Choroid plexus epithelial cell (primary cell): ENCODE data around the gene C17orf78.
A peak's percentile ranks its signal among the peaks of the same experiment; 100 is the strongest.
"Not testable (repeated sequence)": the region's sequence is repeated elsewhere in the genome, so short reads cannot be mapped to it uniquely, and the experiment has no call there.

Source experiments
- DNase-seq: peaks from one replicate; pipeline ENCODE4 v3.0.0-alpha.2; 2010; ENCODE audit warnings: low read depth
- H3K4me3 ChIP-seq: 2 replicates; pipeline ENCODE4 v1.5.1; 2011; ENCODE audit warnings: low read depth, mild to moderate bottlenecking, control low read depth, low read length, moderate library complexity
- TF ChIP-seq, protein P1 (sequence below): conservative IDR thresholded peaks from 2 replicates; pipeline ENCODE4 v1.5.1; 2011; ENCODE audit warnings: low read depth, mild to moderate bottlenecking, control low read depth, inconsistent platforms, low read length, moderate library complexity

Gene C17orf78

GRCh38 chr17:37405955-37406634, 30.3 kb downstream of the C17orf78 start:
- TF ChIP-seq, protein P1, sequence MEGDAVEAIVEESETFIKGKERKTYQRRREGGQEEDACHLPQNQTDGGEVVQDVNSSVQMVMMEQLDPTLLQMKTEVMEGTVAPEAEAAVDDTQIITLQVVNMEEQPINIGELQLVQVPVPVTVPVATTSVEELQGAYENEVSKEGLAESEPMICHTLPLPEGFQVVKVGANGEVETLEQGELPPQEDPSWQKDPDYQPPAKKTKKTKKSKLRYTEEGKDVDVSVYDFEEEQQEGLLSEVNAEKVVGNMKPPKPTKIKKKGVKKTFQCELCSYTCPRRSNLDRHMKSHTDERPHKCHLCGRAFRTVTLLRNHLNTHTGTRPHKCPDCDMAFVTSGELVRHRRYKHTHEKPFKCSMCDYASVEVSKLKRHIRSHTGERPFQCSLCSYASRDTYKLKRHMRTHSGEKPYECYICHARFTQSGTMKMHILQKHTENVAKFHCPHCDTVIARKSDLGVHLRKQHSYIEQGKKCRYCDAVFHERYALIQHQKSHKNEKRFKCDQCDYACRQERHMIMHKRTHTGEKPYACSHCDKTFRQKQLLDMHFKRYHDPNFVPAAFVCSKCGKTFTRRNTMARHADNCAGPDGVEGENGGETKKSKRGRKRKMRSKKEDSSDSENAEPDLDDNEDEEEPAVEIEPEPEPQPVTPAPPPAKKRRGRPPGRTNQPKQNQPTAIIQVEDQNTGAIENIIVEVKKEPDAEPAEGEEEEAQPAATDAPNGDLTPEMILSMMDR: no peak
- peak; percentile 16 for DNase-seq
- peak overlapping the region; percentile 91 for H3K4me3 ChIP-seq

- TF ChIP-seq, protein P1: no peak
- DNase-seq: peak; percentile 60
- H3K4me3 ChIP-seq: peak within 1 kb of the TSS; percentile 91
Measured at GRCh38 chr17:37406635-37407461, 31.1 kb downstream of the C17orf78 start, which contains the start of the genes ACACA and TADA2A. Gene ACACA (minus strand): TSS chr17:37406836. CDS start chr17:37406299, 537 bp downstream. Gene TADA2A (plus strand): TSS chr17:37406886. CDS start chr17:37411366, 4,480 bp downstream.

- not testable (repeated sequence) for DNase-seq, H3K4me3 ChIP-seq
Measured at GRCh38 chr17:37408145-37408479, 32.3 kb downstream of the C17orf78 start.

DNA sequence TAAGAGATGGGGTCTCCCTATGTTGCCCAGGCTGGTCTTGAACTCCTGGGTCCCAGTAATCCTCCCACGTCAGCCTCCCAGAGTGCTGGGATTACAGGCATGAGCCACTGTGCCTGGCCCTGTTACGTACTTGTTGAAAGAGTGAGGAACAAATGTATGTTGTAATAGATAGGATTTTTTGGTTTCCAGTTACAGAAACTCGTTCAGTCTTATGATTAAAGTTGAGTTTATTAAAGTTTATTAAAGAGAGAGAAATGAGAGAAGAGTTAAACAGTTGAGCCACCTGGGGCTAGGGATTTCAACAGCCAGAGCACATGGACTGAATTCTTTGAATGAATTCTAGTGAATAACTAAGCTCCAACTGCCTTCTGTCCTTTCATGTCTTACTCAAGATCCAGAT, 34.6 kb downstream of the C17orf78 start:
- no peak overlapping the region for H3K4me3 ChIP-seq

GRCh38 chr17:37413875-37414519, 38.2 kb downstream of the C17orf78 start:
- DNase-seq: peak; percentile 41
- TF ChIP-seq, protein P1: peak; percentile 51
- no peak overlapping the region for H3K4me3 ChIP-seq

More for the DNA sequence above, 34.6 kb downstream of the C17orf78 start:
- DNase-seq: peak; percentile 55
- TF ChIP-seq, protein P1: no peak

DNA sequence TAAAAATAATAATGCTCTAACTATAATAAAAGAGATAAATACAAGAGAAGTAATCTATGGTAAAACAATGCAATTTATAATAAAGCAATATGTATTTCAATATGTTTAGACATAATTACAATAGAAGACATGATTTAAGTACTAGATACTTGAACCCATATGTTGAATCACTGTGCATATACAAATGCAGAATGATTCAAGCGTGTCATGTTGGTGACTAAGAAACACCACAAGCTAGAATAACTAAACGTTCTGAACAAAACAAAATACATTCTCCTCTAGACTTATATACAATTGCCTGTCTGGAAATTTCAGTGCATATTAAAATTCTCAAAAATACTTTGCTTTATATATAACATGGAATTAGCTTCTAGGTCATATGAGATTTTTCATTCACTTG, 42.1 kb downstream of the C17orf78 start:
- TF ChIP-seq, protein P1: no peak
- peak; percentile 18 for DNase-seq

DNA sequence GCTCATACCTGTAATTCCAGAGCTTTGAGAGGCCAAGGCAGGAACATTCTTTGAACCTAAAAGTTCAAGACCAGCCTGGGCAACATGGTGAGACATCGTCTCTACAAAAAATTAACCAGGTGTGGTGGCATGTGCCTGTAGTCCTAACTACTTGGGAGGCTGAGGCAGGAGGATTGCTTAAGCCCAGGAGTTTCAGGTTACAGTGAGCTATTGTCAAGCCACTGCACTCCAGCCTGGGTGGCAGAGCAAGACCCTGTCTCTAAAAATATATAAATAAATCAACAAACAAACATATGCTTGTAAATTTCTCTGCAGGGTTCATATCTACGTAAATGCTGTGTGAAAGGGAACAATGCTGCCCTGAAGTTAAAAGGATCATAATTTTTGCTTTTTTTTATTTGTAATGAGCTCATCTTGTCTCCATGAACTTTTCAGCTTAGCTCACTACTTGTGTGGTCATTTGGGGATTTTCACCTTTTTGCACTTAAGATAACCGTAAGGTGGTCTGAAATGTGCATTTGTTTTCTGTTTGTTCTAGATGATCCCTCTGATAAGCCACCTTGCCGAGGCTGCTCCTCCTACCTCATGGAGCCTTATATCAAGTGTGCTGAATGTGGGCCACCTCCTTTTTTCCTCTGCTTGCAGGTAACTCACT, 47.3 kb downstream of the C17orf78 start:
- H3K4me3 ChIP-seq: no peak overlapping the region
- TF ChIP-seq, protein P1: no peak
- DNase-seq: no peak

More for the DNA sequence above, 42.1 kb downstream of the C17orf78 start:
- H3K4me3 ChIP-seq: no peak overlapping the region
